IMR-90 (cell line): ENCODE data around the gene AADACL4. TPM values are rescaled to one million over a fixed set of nuclear protein-coding genes. Genes with fewer than 3 reads are reported as not detected.
A peak's percentile ranks its signal among the peaks of the same experiment; 100 is the strongest.

ENCODE experiments used
- ATAC-seq: fragments of 200-7000 bp; cut with Tn5 transposase; 2 replicates; pipeline ENCODE4 v1.9.1; 2020; ENCODE audit warnings: low read depth, mild to moderate bottlenecking, moderate library complexity
- BruUV-seq: library from RNA; stranded (reverse); fragments of 400-500 nt; replicated peaks from 2 replicates; lab custom pipeline; 2021; lab: Mats Ljungman, UMichigan
- CTCF ChIA-PET: fragments of 300-600 bp; formaldehyde crosslinking; extraction: SDS; loops from one replicate; lab custom pipeline; 2021; ENCODE audit warnings: antibody characterized with exemption; lab: Yijun Ruan, JAX
- POLR2A ChIA-PET: fragments of 300-600 bp; sonication (Branson Sonifier 250); formaldehyde crosslinking; loops from one replicate; lab custom pipeline; 2022; ENCODE audit warnings: antibody characterized with exemption; ENCODE audit not compliant: unreplicated experiment; lab: Charles Lee
- DNase-seq: peaks from one replicate; pipeline ENCODE4 v3.0.0; 2013
- H2AFZ ChIP-seq: replicated peaks from 2 replicates; pipeline ENCODE3; 2013; ENCODE audit warnings: low read length, mild to moderate bottlenecking; ENCODE audit not compliant: poor library complexity
- H2AK5ac ChIP-seq: 2 replicates; pipeline ENCODE4 v1.6.1; 2013; ENCODE audit warnings: low read depth, low read length, inconsistent platforms
- H2AK9ac ChIP-seq: replicated peaks from 2 replicates; pipeline ENCODE3; 2013; ENCODE audit warnings: mild to moderate bottlenecking, low read depth, low read length, moderate library complexity; ENCODE audit not compliant: poor library complexity
- H2BK120ac ChIP-seq: 2 replicates; pipeline ENCODE4 v1.6.1; 2013; ENCODE audit warnings: low read depth, low read length, inconsistent platforms
- H2BK15ac ChIP-seq: 3 replicates; pipeline ENCODE4 v1.6.1; 2013; ENCODE audit warnings: low read depth, low read length, inconsistent platforms
- H2BK20ac ChIP-seq: 2 replicates; pipeline ENCODE4 v1.6.1; 2013; ENCODE audit warnings: low read depth, mild to moderate bottlenecking, inconsistent platforms, low read length, moderate library complexity
- H2BK5ac ChIP-seq: 2 replicates; pipeline ENCODE4 v1.6.1; 2013; ENCODE audit warnings: mild to moderate bottlenecking, low read depth, low read length, inconsistent platforms; ENCODE audit not compliant: poor library complexity, severe bottlenecking
- H3K14ac ChIP-seq: replicated peaks from 2 replicates; pipeline ENCODE4 v1.6.1; 2013; ENCODE audit warnings: low read depth, low read length, inconsistent platforms
- H3K18ac ChIP-seq: 2 replicates; pipeline ENCODE4 v1.6.1; 2013; ENCODE audit warnings: low read depth, low read length, control low read depth
- H3K23ac ChIP-seq: 2 replicates; pipeline ENCODE4 v1.6.1; 2013; ENCODE audit warnings: low read depth, low read length, inconsistent platforms
- H3K27ac ChIP-seq: 2 replicates; pipeline ENCODE4 v1.5.1; 2013; ENCODE audit warnings: mild to moderate bottlenecking, control low read depth, low read length; ENCODE audit not compliant: insufficient read depth
- H3K27me3 ChIP-seq: 2 replicates; pipeline ENCODE4 v1.6.1; 2013; ENCODE audit warnings: low read length; ENCODE audit not compliant: control insufficient read depth, insufficient read depth
- H3K36me3 ChIP-seq: 2 replicates; pipeline ENCODE4 v1.6.1; 2013; ENCODE audit warnings: low read length, mixed read lengths; ENCODE audit not compliant: control insufficient read depth, insufficient read depth
- H3K4ac ChIP-seq: 2 replicates; pipeline ENCODE4 v1.6.1; 2013; ENCODE audit warnings: low read depth, low read length, inconsistent platforms
- H3K4me1 ChIP-seq: 2 replicates; pipeline ENCODE4 v1.6.1; 2013; ENCODE audit warnings: low read length, mixed read lengths; ENCODE audit not compliant: control insufficient read depth, insufficient read depth
- H3K4me2 ChIP-seq: 2 replicates; pipeline ENCODE4 v1.6.1; 2013; ENCODE audit warnings: low read depth, mild to moderate bottlenecking, control low read depth, low read length, moderate library complexity
- H3K4me3 ChIP-seq: 2 replicates; pipeline ENCODE4 v1.5.1; 2013; ENCODE audit warnings: low read depth, mild to moderate bottlenecking, control low read depth, low read length, moderate library complexity; ENCODE audit not compliant: insufficient read depth
- H3K56ac ChIP-seq: 2 replicates; pipeline ENCODE4 v1.6.1; 2013; ENCODE audit warnings: low read length, inconsistent platforms; ENCODE audit not compliant: insufficient read depth; ENCODE audit errors: extremely low read depth
- H3K79me1 ChIP-seq, 2 experiments: 2 replicates each; pipeline ENCODE4 v1.6.1; 2013; ENCODE audit warnings: low read length in 2 of 2, inconsistent platforms in 1 of 2, low read depth in 1 of 2
- H3K9ac ChIP-seq: 2 replicates; pipeline ENCODE4 v1.6.1; 2013; ENCODE audit warnings: low read depth, low read length, control low read depth
- H3K9me1 ChIP-seq: 2 replicates; pipeline ENCODE4 v1.6.1; 2013; ENCODE audit warnings: low read length, inconsistent platforms; ENCODE audit not compliant: insufficient read depth
- H3K9me3 ChIP-seq: 2 replicates; pipeline ENCODE4 v1.6.1; 2013; ENCODE audit warnings: low read length; ENCODE audit not compliant: control insufficient read depth, insufficient read depth
- H4K20me1 ChIP-seq: 2 replicates; pipeline ENCODE4 v1.6.1; 2013; ENCODE audit warnings: low read length, inconsistent platforms; ENCODE audit not compliant: insufficient read depth
- H4K5ac ChIP-seq: 2 replicates; pipeline ENCODE4 v1.6.1; 2013; ENCODE audit warnings: mild to moderate bottlenecking, low read depth, low read length, control low read depth
- H4K8ac ChIP-seq, 2 experiments: 2 replicates each; pipeline ENCODE4 v1.6.1; 2013; ENCODE audit warnings: low read depth in 2 of 2, low read length in 2 of 2, control low read depth in 1 of 2, inconsistent platforms in 1 of 2
- H4K91ac ChIP-seq: 2 replicates; pipeline ENCODE4 v1.6.1; 2013; ENCODE audit warnings: low read depth, low read length, inconsistent platforms; ENCODE audit not compliant: insufficient read depth
- CEBPB ChIP-seq: IDR thresholded peaks from 2 replicates; pipeline ENCODE4 v1.6.1; 2012; ENCODE audit warnings: low read depth, low read length, improper control_type of control experiment
- RAD21 ChIP-seq: IDR thresholded peaks from 2 replicates; pipeline ENCODE4 v1.6.1; 2012; ENCODE audit warnings: low read length, improper control_type of control experiment
- WGBS, 2 experiments: methylation state at CpG; one replicate each; pipeline versions ENCODE4 v1.1.5 to v1.1.7; 2013; ENCODE audit warnings: missing lambda C conversion rate in 2 of 2; ENCODE audit not compliant: insufficient read length in 1 of 2; ENCODE audit errors: extremely low coverage in 2 of 2; 5-methylcytosine and 5-hydroxymethylcytosine counted together
- dilution Hi-C: fragments of 300-500 bp; cut with HindIII; formaldehyde crosslinking; loops from one replicate; pipeline ENCODE4 v1.14.3; 2018; ENCODE audit warnings: low sequenced_read_pairs; ENCODE audit not compliant: unreplicated experiment
- in situ Hi-C: fragments of 300-500 bp; cut with MboI; formaldehyde crosslinking; loops from 3 replicates; pipeline ENCODE4 v1.14.3; 2019; ENCODE audit warnings: low sequenced_read_pairs, inconsistent platforms, mixed read lengths
- intact Hi-C: fragments of 100-400 bp; cut with micrococcal nuclease; formaldehyde crosslinking; loops from 2 replicates; pipeline ENCODE4 v1.10.0; 2022
- polyA plus RNA-seq, 3 experiments: library from polyadenylated mRNA; depleted of rRNA; stranded (reverse); fragments of >200 nt; gene quantifications; 2 replicates each; pipeline ENCODE4 v1.2.3, GENCODE V29; 2012; ENCODE audit warnings: low replicate concordance in 1 of 3
- total RNA-seq: library from RNA; depleted of rRNA; stranded (reverse); fragments of >200 nt; gene quantifications from 2 replicates; pipeline ENCODE4 v1.2.3, GENCODE V29; 2012

AADACL4 gene
- total and polyA plus RNA-seq, 2 of the 4 experiments (the other 2 are of a cell fraction), result not detected

DNA sequence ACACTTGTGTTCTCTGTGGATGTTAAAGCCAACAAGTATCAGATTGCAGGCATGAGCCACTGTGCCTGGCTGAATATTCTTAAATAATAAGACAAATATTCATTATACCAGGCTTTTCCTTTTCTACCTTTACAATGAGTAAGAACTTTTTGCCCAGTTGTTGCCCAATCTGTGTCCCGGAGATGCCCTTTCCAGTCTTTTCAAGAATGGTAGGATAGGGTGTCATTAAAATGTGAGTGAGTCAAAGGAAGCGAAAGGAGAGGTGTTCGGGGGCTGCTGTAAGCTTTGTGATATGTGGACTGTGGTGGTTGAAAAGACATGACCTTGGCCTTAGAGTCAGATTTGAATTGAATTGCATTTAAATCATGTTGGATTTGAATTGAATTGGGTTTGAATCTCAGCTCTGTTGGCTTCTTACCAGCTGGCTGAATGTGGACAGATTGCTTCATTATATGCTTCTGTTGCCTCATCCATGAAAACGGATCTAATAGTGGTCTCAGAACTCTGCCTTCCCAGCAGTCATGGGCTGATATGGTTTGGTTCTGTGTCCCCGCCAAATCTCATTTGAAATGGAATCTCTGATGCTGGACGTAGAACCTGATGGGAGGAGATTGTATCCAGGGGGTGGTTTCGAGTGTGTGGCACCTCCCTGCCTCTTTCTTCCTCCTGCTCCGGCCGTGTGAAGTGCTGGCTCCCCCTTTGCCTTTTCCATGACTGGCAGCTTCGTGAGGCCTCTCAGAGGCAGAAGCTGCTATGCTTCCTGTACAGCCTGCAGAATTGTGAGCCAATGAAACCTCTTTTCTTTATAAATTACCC lies 49.3 kb downstream of the AADACL4 start:
- Histone ChIP-seq H3K79me1 (no peaks in the 10 kb centered on the region), H3K4me2 (no peak overlapping the region), H2BK120ac (no peak overlapping the region), H2AFZ (no peak overlapping the region), H4K91ac (no peak overlapping the region), H3K14ac (no peak overlapping the region), H3K9me1 (no peaks in the 10 kb centered on the region), H3K9ac (no peak overlapping the region), H3K56ac (no peak overlapping the region), H3K9me3 (no peaks in the 10 kb centered on the region), H2BK20ac (no peak overlapping the region), H2BK15ac (no peak overlapping the region), H3K18ac (no peak overlapping the region), H2AK5ac (no peak overlapping the region), H3K4ac (no peak overlapping the region), H4K5ac (no peak overlapping the region), H3K23ac (no peak overlapping the region), H4K20me1 (no peaks in the 10 kb centered on the region), H3K4me1 (no peaks in the 10 kb centered on the region), H3K36me3 (no peaks in the 10 kb centered on the region), H4K8ac (no peak overlapping the region), H3K27me3 (no peaks in the 10 kb centered on the region), H2AK9ac (no peak overlapping the region), H3K4me3 (no peak overlapping the region), H2BK5ac (no peak overlapping the region), H3K27ac (no peak overlapping the region)
- no TSS peak for BruUV-seq
- no peak for ATAC-seq
- ChIA-PET POLR2A (no interaction called here), CTCF (no interaction called here)
- WGBS, 2 experiments, result 37% methylated on average over 5 of the region's 10 CpGs; no CpG with 5 or more reads in 1 of the 2 experiments
- TF ChIP-seq CEBPB, result peak; percentile 26; the same call in 1 of the 2 replicates
- TF ChIP-seq RAD21, result no peak
- dilution Hi-C loops, result no loop called here
- DNase-seq, result no peak
- in situ Hi-C loops, result no loop called here
- intact Hi-C loops, result no loop called here
